B cell (primary cell): ENCODE data around the gene ALMS1. TPM values are rescaled to one million over a fixed set of nuclear protein-coding genes. Genes with fewer than 3 reads are reported as not detected.

Source experiments
- ATAC-seq: fragments of 200-7000 bp; cut with Tn5 transposase; one replicate; pipeline ENCODE4 v1.10.0; 2021; ENCODE audit warnings: low read depth, mild to moderate bottlenecking, moderate number of reproducible peaks, moderate library complexity
- CTCF ChIA-PET: fragments of 350-600 bp; sonication (Branson Sonifier 250); formaldehyde crosslinking; loops from one replicate; lab custom pipeline; 2021; ENCODE audit warnings: antibody characterized with exemption, inconsistent platforms; lab: Charles Lee
- POLR2A ChIA-PET: fragments of 350-600 bp; sonication (Branson Sonifier 250); formaldehyde crosslinking; loops from one replicate; lab custom pipeline; 2021; ENCODE audit warnings: antibody characterized with exemption; lab: Charles Lee
- DNase-seq: peaks from one replicate; pipeline ENCODE4 v3.0.0; 2013
- H2AFZ ChIP-seq: 2 replicates; pipeline ENCODE4 v1.6.1; 2012; ENCODE audit warnings: mild to moderate bottlenecking, low read depth, low read length; ENCODE audit not compliant: insufficient read depth, poor library complexity, severe bottlenecking
- H3K27ac ChIP-seq, 2 donors: 1 replicate in 1 of 2; 2 replicates in 1 of 2; pipeline ENCODE4 v1.5.1; 2012 to 2013; ENCODE audit warnings: low read length in 2 of 2, mild to moderate bottlenecking in 2 of 2, moderate library complexity in 1 of 2
- H3K27me3 ChIP-seq, 4 experiments: fragments of 200-600 bp in 1 of 4; sonication (generic) in 1 of 4; replicated peaks in 1 of 4; 1 replicate in 2 of 4; 2 replicates in 2 of 4; pipeline versions ENCODE4 v1.6.1 to v1.7.0; 2013 to 2016; ENCODE audit warnings: low read length in 3 of 4, mild to moderate bottlenecking in 2 of 4, mixed read lengths in 1 of 4, moderate library complexity in 1 of 4; ENCODE audit not compliant: insufficient read depth in 4 of 4, control insufficient read depth in 3 of 4; ENCODE audit errors: control extremely low read depth in 1 of 4
- H3K36me3 ChIP-seq, 2 experiments: replicated peaks in 1 of 2; 1 replicate in 1 of 2; 2 replicates in 1 of 2; pipeline versions ENCODE4 v1.6.1 to v1.7.1; 2013; ENCODE audit warnings: low read length in 1 of 2; ENCODE audit not compliant: insufficient read depth in 2 of 2, control insufficient read depth in 1 of 2; ENCODE audit errors: control extremely low read depth in 1 of 2, extremely low read depth in 1 of 2
- H3K4me1 ChIP-seq, 2 donors: fragments of 200-600 bp in 1 of 2; sonication (generic) in 1 of 2; 1 replicate in 1 of 2; 2 replicates in 1 of 2; pipeline versions ENCODE4 v1.5.1 to v1.6.1; 2013 to 2017; ENCODE audit warnings: low read length in 2 of 2; ENCODE audit not compliant: control insufficient read depth in 2 of 2, insufficient read depth in 2 of 2
- H3K4me2 ChIP-seq: replicated peaks from 2 replicates; pipeline ENCODE3; 2012; ENCODE audit warnings: mild to moderate bottlenecking, low read depth, low read length; ENCODE audit not compliant: poor library complexity, severe bottlenecking
- H3K4me3 ChIP-seq, 5 experiments: fragments of 200-600 bp in 1 of 5; sonication (generic) in 1 of 5; 1 replicate in 3 of 5; 2 replicates in 2 of 5; pipeline versions ENCODE4 v1.5.1 to v1.7.0; 2011 to 2016; ENCODE audit warnings: low read length in 4 of 5, mild to moderate bottlenecking in 4 of 5, low read depth in 2 of 5, control low read depth in 1 of 5, moderate library complexity in 1 of 5; ENCODE audit not compliant: insufficient read depth in 1 of 5; ENCODE audit errors: control extremely low read depth in 1 of 5, extremely low read depth in 1 of 5
- H3K79me2 ChIP-seq: fragments of 200-600 bp; sonication (generic); one replicate; pipeline ENCODE4 v1.6.0; 2016; ENCODE audit warnings: low read length; ENCODE audit not compliant: control insufficient read depth, insufficient read depth
- H3K9ac ChIP-seq: fragments of 200-600 bp; sonication (generic); 2 replicates; pipeline ENCODE4 v1.6.1; 2017; ENCODE audit warnings: mild to moderate bottlenecking, low read length, moderate library complexity
- H3K9me3 ChIP-seq, 3 donors: one replicate each; pipeline versions ENCODE4 v1.6.1 to v1.7.1; 2013; ENCODE audit warnings: low read length in 2 of 3; ENCODE audit not compliant: control insufficient read depth in 2 of 3, insufficient read depth in 1 of 3; ENCODE audit errors: control extremely low read depth in 1 of 3
- H4K20me1 ChIP-seq: 2 replicates; pipeline ENCODE4 v1.6.0; 2012; ENCODE audit warnings: mild to moderate bottlenecking, low read length; ENCODE audit not compliant: insufficient read depth, control insufficient read depth, poor library complexity, severe bottlenecking
- H3K27ac Mint-ChIP-seq: one replicate; pipeline ENCODE4 v1.8.0; 2021; ENCODE audit warnings: mixed read lengths
- H3K27me3 Mint-ChIP-seq: one replicate; pipeline ENCODE4 v1.8.0; 2021; ENCODE audit warnings: mixed read lengths
- H3K4me1 Mint-ChIP-seq: one replicate; pipeline ENCODE4 v1.8.0; 2021; ENCODE audit warnings: mixed read lengths
- H3K4me3 Mint-ChIP-seq: one replicate; pipeline ENCODE4 v1.8.0; 2021; ENCODE audit warnings: mixed read lengths
- H3K9me3 Mint-ChIP-seq: one replicate; pipeline ENCODE4 v1.8.0; 2022; ENCODE audit warnings: mixed read lengths; ENCODE audit not compliant: insufficient read depth
- CTCF ChIP-seq: fragments of 200-600 bp; IDR thresholded peaks from one replicate; pipeline ENCODE4 v1.8.0; 2022; ENCODE audit warnings: antibody characterized with exemption, mild to moderate bottlenecking
- EZH2 ChIP-seq: IDR thresholded peaks from 2 replicates; pipeline ENCODE4 v1.6.1; 2012; ENCODE audit warnings: borderline replicate concordance, low read depth, mild to moderate bottlenecking, moderate library complexity, low read length; ENCODE audit not compliant: insufficient read depth, poor library complexity, severe bottlenecking
- WGBS: methylation state at CpG from one replicate; pipeline ENCODE4 v1.1.5; 2013; ENCODE audit warnings: missing lambda C conversion rate; ENCODE audit not compliant: insufficient coverage; 5-methylcytosine and 5-hydroxymethylcytosine counted together
- intact Hi-C: fragments of 100-400 bp; cut with micrococcal nuclease; formaldehyde crosslinking; loops from one replicate; pipeline ENCODE4 v1.10.0; 2022
- polyA plus RNA-seq: library from polyadenylated mRNA; depleted of rRNA; stranded (reverse); fragments of >200 nt; gene quantifications from 2 replicates; pipeline ENCODE4 v1.2.3, GENCODE V29; 2012
- total RNA-seq, 2 donors: library from RNA; stranded (reverse); fragments of 120-200 nt in 1 of 2; gene quantifications; 1 replicate in 1 of 2; 2 replicates in 1 of 2; pipeline versions ENCODE4 v1.2.3 to v1.2.4, GENCODE V29; 2013 to 2022

Gene ALMS1
- total and polyA plus RNA-seq, 2 donors (not counting 1 experiment from before 2014, with no cell fraction given) = 4.8 to 32.1 TPM

DNA sequence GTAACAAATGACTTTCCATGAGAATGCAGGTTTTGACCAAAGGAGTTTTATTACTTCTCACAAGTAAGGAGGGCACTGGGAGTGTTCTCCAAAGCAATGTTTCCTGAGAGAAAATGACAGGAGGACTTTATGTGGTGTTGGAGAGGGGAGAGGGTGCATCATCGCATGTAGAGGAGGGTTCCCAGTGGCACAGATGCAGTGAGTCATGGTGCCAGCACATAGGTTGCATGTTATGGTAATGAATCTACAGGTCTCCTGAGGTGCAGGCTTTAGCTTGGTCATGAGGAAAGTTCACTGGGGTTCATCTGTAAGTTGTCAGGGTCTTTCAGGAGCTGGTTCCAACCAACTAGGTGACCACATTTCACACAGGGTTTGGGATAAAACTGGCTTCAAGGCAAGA lies 226.2 kb downstream of the ALMS1 start:
- Mint-ChIP-seq H3K27me3 (no peaks in the 10 kb centered on the region), H3K4me1 (no peaks in the 10 kb centered on the region), H3K27ac (no peak overlapping the region), H3K4me3 (no peak overlapping the region), H3K9me3 (no peaks in the 10 kb centered on the region)
- no peaks in the 10 kb centered on the region for H3K9me3 ChIP-seq
- no peaks in the 10 kb centered on the region for H3K36me3 ChIP-seq
- POLR2A ChIA-PET = no interaction called here
- CTCF ChIA-PET = no interaction called here
- 100% methylated on average over 1 of the region's 1 CpG for WGBS
- TF ChIP-seq CTCF (no peak), EZH2 (no peak)
- no peak overlapping the region for H3K4me2 ChIP-seq
- no peaks in the 10 kb centered on the region for H3K79me2 ChIP-seq
- DNase-seq (no peak), ATAC-seq (no peak)
- intact Hi-C loops = no loop called here
- H3K9ac ChIP-seq = no peak overlapping the region
- H2AFZ ChIP-seq = no peak overlapping the region
- no peaks in the 10 kb centered on the region for H3K27me3 ChIP-seq
- no peak overlapping the region for H3K4me3 ChIP-seq
- no peaks in the 10 kb centered on the region for H4K20me1 ChIP-seq
- H3K4me1 ChIP-seq = no peaks in the 10 kb centered on the region
- H3K27ac ChIP-seq = no peak overlapping the region

DNA sequence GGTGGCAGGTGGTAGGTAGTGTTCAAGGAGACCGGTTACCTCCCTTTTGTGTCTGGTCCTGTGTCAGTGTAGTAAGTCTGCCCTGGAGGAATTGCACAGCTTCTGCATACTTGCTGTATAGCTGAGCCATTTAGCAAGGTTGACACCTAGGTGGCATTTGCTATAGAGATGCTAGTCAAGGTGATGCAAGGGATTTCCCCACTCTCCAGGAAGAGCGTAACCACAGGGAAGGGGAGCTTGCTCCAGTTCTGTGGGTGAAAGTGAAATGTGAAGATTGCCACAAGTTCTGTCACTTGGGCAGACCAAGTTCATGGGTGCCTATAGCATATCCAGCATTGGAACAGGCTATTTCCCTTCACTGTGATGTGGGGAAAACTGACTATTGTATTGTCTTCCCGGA lies 228.5 kb downstream of the ALMS1 start:
- H3K27ac ChIP-seq = no peak overlapping the region
- WGBS = 100% methylated on average over 2 of the region's 3 CpGs
- no peaks in the 10 kb centered on the region for H3K27me3 Mint-ChIP-seq
- no peaks in the 10 kb centered on the region for H3K9me3 Mint-ChIP-seq
- no peak for TF ChIP-seq EZH2
- TF ChIP-seq CTCF = no peak
- ATAC-seq (no peak), DNase-seq (no peak)
- H4K20me1 ChIP-seq = no peaks in the 10 kb centered on the region
- no peak overlapping the region for H2AFZ ChIP-seq
- ChIA-PET CTCF (no interaction called here), POLR2A (no interaction called here)
- no peak overlapping the region for H3K4me2 ChIP-seq
- H3K9ac ChIP-seq = no peak overlapping the region
- no peak overlapping the region for H3K4me3 ChIP-seq
- no peaks in the 10 kb centered on the region for H3K4me1 Mint-ChIP-seq
- intact Hi-C loops = no loop called here
- H3K36me3 ChIP-seq = no peaks in the 10 kb centered on the region
- H3K27ac Mint-ChIP-seq = no peak overlapping the region
- no peaks in the 10 kb centered on the region for H3K27me3 ChIP-seq
- H3K4me3 Mint-ChIP-seq = no peak overlapping the region
- H3K4me1 ChIP-seq = no peaks in the 10 kb centered on the region
- H3K79me2 ChIP-seq = no peaks in the 10 kb centered on the region
- H3K9me3 ChIP-seq = no peaks in the 10 kb centered on the region
